GM18526 (cell line): Measurements from ENCODE around the gene TMEM132C.

Experiments used
- POLR2A ChIP-seq: IDR thresholded peaks from 3 replicates; pipeline ENCODE4 v1.6.1; 2011; ENCODE audit not compliant: insufficient read length; ENCODE audit errors: extremely low read depth

Gene TMEM132C

GRCh38 chr12:128682548-128683275, 415.7 kb downstream of the TMEM132C start:
- no peak for TF ChIP-seq POLR2A

GRCh38 chr12:128684352-128684751, 417.4 kb downstream of the TMEM132C start:
- TF ChIP-seq POLR2A = no peak

- no peak for TF ChIP-seq POLR2A
Observed at GRCh38 chr12:128685903-128686475, 419.0 kb downstream of the TMEM132C start.

GRCh38 chr12:128687851-128688250, 420.9 kb downstream of the TMEM132C start:
- no peak for TF ChIP-seq POLR2A

GRCh38 chr12:128690641-128691040, 423.7 kb downstream of the TMEM132C start:
- no peak for TF ChIP-seq POLR2A

GRCh38 chr12:128693115-128693514, 426.1 kb downstream of the TMEM132C start:
- TF ChIP-seq POLR2A = no peak

- TF ChIP-seq POLR2A = no peak
Observed at GRCh38 chr12:128693771-128694170, 426.8 kb downstream of the TMEM132C start.

GRCh38 chr12:128694445-128694844, 427.5 kb downstream of the TMEM132C start:
- TF ChIP-seq POLR2A = no peak

GRCh38 chr12:128695697-128696096, 428.7 kb downstream of the TMEM132C start:
- TF ChIP-seq POLR2A = no peak

- TF ChIP-seq POLR2A = no peak
Observed at GRCh38 chr12:128698301-128698972, 431.5 kb downstream of the TMEM132C start.

- TF ChIP-seq POLR2A = no peak
Observed at GRCh38 chr12:128699106-128699505, 432.1 kb downstream of the TMEM132C start.

GRCh38 chr12:128702371-128702770, 435.4 kb downstream of the TMEM132C start:
- no peak for TF ChIP-seq POLR2A

- TF ChIP-seq POLR2A = no peak
Observed at GRCh38 chr12:128705140-128705539, 438.2 kb downstream of the TMEM132C start.

GRCh38 chr12:128707488-128707887, 440.5 kb downstream of the TMEM132C start:
- TF ChIP-seq POLR2A = no peak

- TF ChIP-seq POLR2A = no peak
Observed at GRCh38 chr12:128708789-128709188, 441.8 kb downstream of the TMEM132C start.

GRCh38 chr12:128709660-128710059, 442.7 kb downstream of the TMEM132C start:
- TF ChIP-seq POLR2A = no peak
